Breast epithelium (tissue), 3 donors: ENCODE data around the gene TCEAL8.

ENCODE experiments used
- POLR2A ChIP-seq: fragments of 450-650 bp; IDR thresholded peaks from one replicate; pipeline ENCODE4 v1.6.1; 2016; ENCODE audit warnings: antibody characterized with exemption, mild to moderate bottlenecking, moderate library complexity
- TF ChIP-seq, protein P1 (sequence below), 3 donors: fragments of 450-650 bp; IDR thresholded peaks; one replicate each; pipeline ENCODE4 v1.5.1; 2016 to 2017; ENCODE audit warnings: antibody characterized with exemption in 3 of 3, mild to moderate bottlenecking in 3 of 3, moderate library complexity in 3 of 3

DNA sequence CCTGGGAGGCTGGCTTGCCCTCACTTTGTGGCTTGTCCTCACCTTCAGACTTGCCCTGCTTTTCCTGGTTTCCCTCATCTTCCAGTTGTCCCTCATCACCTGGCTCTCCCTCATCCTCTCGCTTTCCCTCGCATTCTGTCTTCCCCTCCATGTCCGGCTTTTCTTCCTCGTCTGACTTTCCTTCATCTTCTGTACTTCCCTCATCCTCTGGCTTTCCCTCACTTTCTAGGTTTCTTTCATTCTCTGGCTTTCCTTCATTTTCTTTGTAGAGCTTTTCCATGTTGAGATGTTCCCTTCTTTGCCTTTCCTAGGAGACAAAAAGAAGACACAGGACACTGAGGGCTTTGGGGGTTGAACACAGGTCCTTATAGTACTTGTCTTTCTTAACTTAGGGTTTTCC lies 19.3 kb upstream of the TCEAL8 start:
- TF ChIP-seq, protein P1, sequence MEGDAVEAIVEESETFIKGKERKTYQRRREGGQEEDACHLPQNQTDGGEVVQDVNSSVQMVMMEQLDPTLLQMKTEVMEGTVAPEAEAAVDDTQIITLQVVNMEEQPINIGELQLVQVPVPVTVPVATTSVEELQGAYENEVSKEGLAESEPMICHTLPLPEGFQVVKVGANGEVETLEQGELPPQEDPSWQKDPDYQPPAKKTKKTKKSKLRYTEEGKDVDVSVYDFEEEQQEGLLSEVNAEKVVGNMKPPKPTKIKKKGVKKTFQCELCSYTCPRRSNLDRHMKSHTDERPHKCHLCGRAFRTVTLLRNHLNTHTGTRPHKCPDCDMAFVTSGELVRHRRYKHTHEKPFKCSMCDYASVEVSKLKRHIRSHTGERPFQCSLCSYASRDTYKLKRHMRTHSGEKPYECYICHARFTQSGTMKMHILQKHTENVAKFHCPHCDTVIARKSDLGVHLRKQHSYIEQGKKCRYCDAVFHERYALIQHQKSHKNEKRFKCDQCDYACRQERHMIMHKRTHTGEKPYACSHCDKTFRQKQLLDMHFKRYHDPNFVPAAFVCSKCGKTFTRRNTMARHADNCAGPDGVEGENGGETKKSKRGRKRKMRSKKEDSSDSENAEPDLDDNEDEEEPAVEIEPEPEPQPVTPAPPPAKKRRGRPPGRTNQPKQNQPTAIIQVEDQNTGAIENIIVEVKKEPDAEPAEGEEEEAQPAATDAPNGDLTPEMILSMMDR (IDR thresholded peaks at IDR 0.05), result no peak
- TF ChIP-seq POLR2A, result no peak
